MM.1S (cell line): ENCODE measurements around the gene FZR1.

Experiments used
- DNase-seq: peaks from one replicate; pipeline ENCODE4 v3.0.0-alpha.2; 2015
- H2AFZ ChIP-seq: fragments of 300-600 bp; sonication (generic); 2 replicates; pipeline ENCODE4 v1.6.0; 2016; ENCODE audit warnings: antibody characterized with exemption, low read length
- H3F3A ChIP-seq: fragments of 300-600 bp; sonication (generic); 2 replicates; pipeline ENCODE4 v1.6.1; 2016; ENCODE audit warnings: mild to moderate bottlenecking, antibody characterized with exemption, low read length, moderate library complexity, mixed read lengths; ENCODE audit not compliant: insufficient read depth
- H3K27ac ChIP-seq: fragments of 300-600 bp; sonication (generic); 2 replicates; pipeline ENCODE4 v1.5.1; 2016; ENCODE audit warnings: mild to moderate bottlenecking, low read length
- H3K27me3 ChIP-seq: fragments of 300-600 bp; sonication (generic); replicated peaks from 2 replicates; pipeline ENCODE4 v1.6.0; 2016; ENCODE audit warnings: low read length; ENCODE audit not compliant: insufficient read depth
- H3K36me3 ChIP-seq: fragments of 300-600 bp; sonication (generic); replicated peaks from 2 replicates; pipeline ENCODE4 v1.6.1; 2016; ENCODE audit warnings: mild to moderate bottlenecking, low read length, mixed read lengths; ENCODE audit not compliant: insufficient read depth
- H3K4me1 ChIP-seq: fragments of 300-600 bp; sonication (generic); 2 replicates; pipeline ENCODE4 v1.6.1; 2016; ENCODE audit warnings: low read length, mixed read lengths
- H3K4me2 ChIP-seq: fragments of 300-600 bp; sonication (generic); 2 replicates; pipeline ENCODE4 v1.6.0; 2016; ENCODE audit warnings: low read depth, low read length
- H3K4me3 ChIP-seq: fragments of 300-600 bp; sonication (generic); 2 replicates; pipeline ENCODE4 v1.5.1; 2016; ENCODE audit warnings: low read length, mixed read lengths
- H3K79me2 ChIP-seq: fragments of 300-600 bp; sonication (generic); 2 replicates; pipeline ENCODE4 v1.6.1; 2016; ENCODE audit warnings: mixed run types, low read length, mixed read lengths
- H3K9ac ChIP-seq: fragments of 300-600 bp; sonication (generic); 2 replicates; pipeline ENCODE4 v1.6.1; 2016; ENCODE audit warnings: low read length, mixed read lengths
- H3K9me2 ChIP-seq: fragments of 300-600 bp; sonication (generic); replicated peaks from 2 replicates; pipeline ENCODE4 v1.6.1; 2016; ENCODE audit warnings: mild to moderate bottlenecking, low read length, mixed read lengths; ENCODE audit not compliant: insufficient read depth
- H3K9me3 ChIP-seq: fragments of 300-600 bp; sonication (generic); replicated peaks from 2 replicates; pipeline ENCODE4 v1.6.1; 2016; ENCODE audit warnings: mild to moderate bottlenecking, low read length, mixed read lengths; ENCODE audit not compliant: insufficient read depth
- H4K20me1 ChIP-seq: fragments of 300-600 bp; sonication (generic); 2 replicates; pipeline ENCODE4 v1.6.1; 2016; ENCODE audit warnings: mild to moderate bottlenecking, low read length, moderate library complexity, mixed read lengths; ENCODE audit not compliant: insufficient read depth
- EZH2 ChIP-seq: fragments of 300-600 bp; sonication (generic); optimal IDR thresholded peaks from 2 replicates; pipeline ENCODE3; 2017; ENCODE audit warnings: low read depth, mild to moderate bottlenecking, antibody characterized with exemption, low read length, mixed read lengths
- EZH2phosphoT487 ChIP-seq: fragments of 300-600 bp; sonication (generic); IDR thresholded peaks from 2 replicates; pipeline ENCODE4 v1.6.1; 2018; ENCODE audit warnings: antibody characterized with exemption, low read length
- TF ChIP-seq, protein P1 (sequence below): fragments of 300-600 bp; sonication (generic); IDR thresholded peaks from 2 replicates; pipeline ENCODE4 v1.5.1; 2016; ENCODE audit warnings: antibody characterized with exemption, low read length, mixed read lengths

Gene FZR1

GRCh38 chr19:3520166-3521103 lies 14.3 kb downstream of the FZR1 start:
- Histone ChIP-seq H3K9me2 (no peaks in the 10 kb centered on the region), H3K27me3 (no peaks in the 10 kb centered on the region), H3K27ac (no peak overlapping the region), H3K79me2 (peaks cover 79% of the 10 kb centered on the region), H3K9me3 (no peaks in the 10 kb centered on the region), H3K4me1 (no peaks in the 10 kb centered on the region), H3K9ac (no peak overlapping the region), H3K4me2 (no peak overlapping the region), H3K4me3 (no peak overlapping the region), H4K20me1 (no peaks in the 10 kb centered on the region), H3F3A (no peaks in the 10 kb centered on the region), H2AFZ (no peak overlapping the region), H3K36me3 (0 out of 2 replicates have a peak, but pooled peaks cover 3% of the 10 kb centered on the region)
- DNase-seq = no peak
- TF ChIP-seq, protein P1, sequence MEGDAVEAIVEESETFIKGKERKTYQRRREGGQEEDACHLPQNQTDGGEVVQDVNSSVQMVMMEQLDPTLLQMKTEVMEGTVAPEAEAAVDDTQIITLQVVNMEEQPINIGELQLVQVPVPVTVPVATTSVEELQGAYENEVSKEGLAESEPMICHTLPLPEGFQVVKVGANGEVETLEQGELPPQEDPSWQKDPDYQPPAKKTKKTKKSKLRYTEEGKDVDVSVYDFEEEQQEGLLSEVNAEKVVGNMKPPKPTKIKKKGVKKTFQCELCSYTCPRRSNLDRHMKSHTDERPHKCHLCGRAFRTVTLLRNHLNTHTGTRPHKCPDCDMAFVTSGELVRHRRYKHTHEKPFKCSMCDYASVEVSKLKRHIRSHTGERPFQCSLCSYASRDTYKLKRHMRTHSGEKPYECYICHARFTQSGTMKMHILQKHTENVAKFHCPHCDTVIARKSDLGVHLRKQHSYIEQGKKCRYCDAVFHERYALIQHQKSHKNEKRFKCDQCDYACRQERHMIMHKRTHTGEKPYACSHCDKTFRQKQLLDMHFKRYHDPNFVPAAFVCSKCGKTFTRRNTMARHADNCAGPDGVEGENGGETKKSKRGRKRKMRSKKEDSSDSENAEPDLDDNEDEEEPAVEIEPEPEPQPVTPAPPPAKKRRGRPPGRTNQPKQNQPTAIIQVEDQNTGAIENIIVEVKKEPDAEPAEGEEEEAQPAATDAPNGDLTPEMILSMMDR = no peak
- TF ChIP-seq EZH2 = no peak
- no peak for TF ChIP-seq EZH2phosphoT487

- Histone ChIP-seq H3K9me3 (no peaks in the 10 kb centered on the region), H3K36me3 (0 out of 2 replicates have a peak, but pooled peaks cover 3% of the 10 kb centered on the region), H3K4me3 (no peak overlapping the region), H3K27ac (no peak overlapping the region), H3K79me2 (peaks cover 74% of the 10 kb centered on the region), H3K27me3 (no peaks in the 10 kb centered on the region), H3K9me2 (no peaks in the 10 kb centered on the region), H2AFZ (no peak overlapping the region), H3K4me1 (no peaks in the 10 kb centered on the region), H3F3A (no peaks in the 10 kb centered on the region), H4K20me1 (no peaks in the 10 kb centered on the region), H3K4me2 (no peak overlapping the region), H3K9ac (no peak overlapping the region)
- no peak for DNase-seq
- TF ChIP-seq EZH2 (no peak), EZH2phosphoT487 (no peak)
- TF ChIP-seq, protein P1 = no peak
Observed at GRCh38 chr19:3521104-3521445, 15.0 kb downstream of the FZR1 start.

GRCh38 chr19:3522421-3523360 lies 16.6 kb downstream of the FZR1 start:
- H3K9ac ChIP-seq = no peak overlapping the region
- no peaks in the 10 kb centered on the region for H3F3A ChIP-seq
- H3K4me2 ChIP-seq = no peak overlapping the region
- DNase-seq = no peak
- H4K20me1 ChIP-seq = no peaks in the 10 kb centered on the region
- H3K4me1 ChIP-seq = no peaks in the 10 kb centered on the region
- H2AFZ ChIP-seq = no peak overlapping the region
- no peaks in the 10 kb centered on the region for H3K9me2 ChIP-seq
- H3K4me3 ChIP-seq = no peak overlapping the region
- H3K79me2 ChIP-seq = peaks cover 57% of the 10 kb centered on the region
- H3K9me3 ChIP-seq = no peaks in the 10 kb centered on the region
- 0 out of 2 replicates have a peak, but pooled peaks cover 3% of the 10 kb centered on the region for H3K36me3 ChIP-seq
- no peaks in the 10 kb centered on the region for H3K27me3 ChIP-seq
- TF ChIP-seq, protein P1 = no peak
- TF ChIP-seq EZH2phosphoT487 (no peak), EZH2 (no peak)
- H3K27ac ChIP-seq = no peak overlapping the region
